Measurements from ENCODE around the gene ZDHHC12. TPM values are rescaled to one million over a fixed set of nuclear protein-coding genes. Genes with fewer than 3 reads are reported as not detected.

Gene ZDHHC12
- total RNA-seq, 1 donor from 2014 or later: 24.8 TPM

- Mint-ChIP-seq H3K4me3 (ENCODE audit: unreplicated experiment) (peak overlapping the region; percentile 81), H3K4me1 (ENCODE audit: unreplicated experiment) (peaks cover 24% of the 10 kb centered on the region), H3K27ac (ENCODE audit: unreplicated experiment) (peak overlapping the region; percentile 60), H3K36me3 (ENCODE audit: unreplicated experiment) (no peaks in the 10 kb centered on the region), H3K9me3 (ENCODE audit: unreplicated experiment) (no peaks in the 10 kb centered on the region), H3K27me3 (ENCODE audit: unreplicated experiment) (no peaks in the 10 kb centered on the region)
- TF ChIP-seq, protein P1, sequence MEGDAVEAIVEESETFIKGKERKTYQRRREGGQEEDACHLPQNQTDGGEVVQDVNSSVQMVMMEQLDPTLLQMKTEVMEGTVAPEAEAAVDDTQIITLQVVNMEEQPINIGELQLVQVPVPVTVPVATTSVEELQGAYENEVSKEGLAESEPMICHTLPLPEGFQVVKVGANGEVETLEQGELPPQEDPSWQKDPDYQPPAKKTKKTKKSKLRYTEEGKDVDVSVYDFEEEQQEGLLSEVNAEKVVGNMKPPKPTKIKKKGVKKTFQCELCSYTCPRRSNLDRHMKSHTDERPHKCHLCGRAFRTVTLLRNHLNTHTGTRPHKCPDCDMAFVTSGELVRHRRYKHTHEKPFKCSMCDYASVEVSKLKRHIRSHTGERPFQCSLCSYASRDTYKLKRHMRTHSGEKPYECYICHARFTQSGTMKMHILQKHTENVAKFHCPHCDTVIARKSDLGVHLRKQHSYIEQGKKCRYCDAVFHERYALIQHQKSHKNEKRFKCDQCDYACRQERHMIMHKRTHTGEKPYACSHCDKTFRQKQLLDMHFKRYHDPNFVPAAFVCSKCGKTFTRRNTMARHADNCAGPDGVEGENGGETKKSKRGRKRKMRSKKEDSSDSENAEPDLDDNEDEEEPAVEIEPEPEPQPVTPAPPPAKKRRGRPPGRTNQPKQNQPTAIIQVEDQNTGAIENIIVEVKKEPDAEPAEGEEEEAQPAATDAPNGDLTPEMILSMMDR (IDR thresholded peaks at IDR 0.05): no peak
- no peak for DNase-seq (ENCODE audit: extremely low spot score, unreplicated experiment)
Observed at GRCh38 chr9:128724744-128725211, 851 bp upstream of the ZDHHC12 start.

GRCh38 chr9:128723352-128723865, 518 bp downstream of the ZDHHC12 start:
- peaks cover 24% of the 10 kb centered on the region for H3K4me1 Mint-ChIP-seq (ENCODE audit: unreplicated experiment)
- H3K4me3 Mint-ChIP-seq (ENCODE audit: unreplicated experiment): peak overlapping the region; percentile 81
- TF ChIP-seq, protein P1 (IDR thresholded peaks at IDR 0.05): no peak
- no peak for DNase-seq (ENCODE audit: extremely low spot score, unreplicated experiment)
- no peaks in the 10 kb centered on the region for H3K9me3 Mint-ChIP-seq (ENCODE audit: unreplicated experiment)
- H3K27ac Mint-ChIP-seq (ENCODE audit: unreplicated experiment): peak overlapping the region; percentile 62
- H3K27me3 Mint-ChIP-seq (ENCODE audit: unreplicated experiment): no peaks in the 10 kb centered on the region
- H3K36me3 Mint-ChIP-seq (ENCODE audit: unreplicated experiment): no peaks in the 10 kb centered on the region

GRCh38 chr9:128722380-128723351, 1.3 kb downstream of the ZDHHC12 start:
- Mint-ChIP-seq H3K27me3 (ENCODE audit: unreplicated experiment) (no peaks in the 10 kb centered on the region), H3K27ac (ENCODE audit: unreplicated experiment) (peak overlapping the region; percentile 53), H3K4me1 (ENCODE audit: unreplicated experiment) (peaks cover 24% of the 10 kb centered on the region), H3K9me3 (ENCODE audit: unreplicated experiment) (no peaks in the 10 kb centered on the region), H3K4me3 (ENCODE audit: unreplicated experiment) (peak overlapping the region; percentile 81), H3K36me3 (ENCODE audit: unreplicated experiment) (no peaks in the 10 kb centered on the region)
- TF ChIP-seq, protein P1 (IDR thresholded peaks at IDR 0.05): no peak
- no peak for DNase-seq (ENCODE audit: extremely low spot score, unreplicated experiment)

- no peaks in the 10 kb centered on the region for H3K27me3 Mint-ChIP-seq (ENCODE audit: unreplicated experiment)
- H3K9me3 Mint-ChIP-seq (ENCODE audit: unreplicated experiment): no peaks in the 10 kb centered on the region
- H3K4me1 Mint-ChIP-seq (ENCODE audit: unreplicated experiment): peaks cover 24% of the 10 kb centered on the region
- no peak overlapping the region for H3K4me3 Mint-ChIP-seq (ENCODE audit: unreplicated experiment)
- TF ChIP-seq, protein P1 (IDR thresholded peaks at IDR 0.05): no peak
- no peak overlapping the region for H3K27ac Mint-ChIP-seq (ENCODE audit: unreplicated experiment)
- no peak for DNase-seq (ENCODE audit: extremely low spot score, unreplicated experiment)
- no peaks in the 10 kb centered on the region for H3K36me3 Mint-ChIP-seq (ENCODE audit: unreplicated experiment)
Observed at GRCh38 chr9:128721487-128722010, 2.4 kb downstream of the ZDHHC12 start.
